HG02763 (cell line): Measurements from ENCODE around the gene CS.
"Not testable (repeated sequence)": the region's sequence is repeated elsewhere in the genome, so short reads cannot be mapped to it uniquely, and the experiment has no call there.

ENCODE experiments used
- ATAC-seq: cut with Tn5 transposase; IDR thresholded peaks from one replicate; pipeline ENCODE4 v1.9.1; 2021; ENCODE audit warnings: mild to moderate bottlenecking, moderate library complexity; ENCODE audit not compliant: unreplicated experiment

Gene CS

DNA sequence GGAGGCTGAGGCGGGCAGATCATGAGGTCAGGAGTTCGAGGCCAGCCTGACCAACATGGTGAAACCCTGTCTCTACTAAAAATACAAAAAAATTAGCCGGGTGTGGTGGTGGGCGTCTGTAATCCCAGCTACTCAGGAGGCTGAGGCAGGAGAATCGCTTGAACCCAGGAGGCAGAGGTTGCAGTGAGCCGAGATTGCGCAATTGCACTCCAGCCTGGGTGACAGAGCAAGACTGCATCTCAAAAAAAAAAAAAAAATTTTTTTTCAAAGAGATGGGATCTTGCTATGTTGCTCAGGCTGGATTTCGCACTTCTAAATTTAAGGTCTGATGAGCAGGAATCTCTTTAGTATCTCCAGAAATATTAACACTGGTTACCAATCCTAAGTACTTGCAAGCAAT lies 21.5 kb upstream of the CS start:
- ATAC-seq: not testable (repeated sequence)

DNA sequence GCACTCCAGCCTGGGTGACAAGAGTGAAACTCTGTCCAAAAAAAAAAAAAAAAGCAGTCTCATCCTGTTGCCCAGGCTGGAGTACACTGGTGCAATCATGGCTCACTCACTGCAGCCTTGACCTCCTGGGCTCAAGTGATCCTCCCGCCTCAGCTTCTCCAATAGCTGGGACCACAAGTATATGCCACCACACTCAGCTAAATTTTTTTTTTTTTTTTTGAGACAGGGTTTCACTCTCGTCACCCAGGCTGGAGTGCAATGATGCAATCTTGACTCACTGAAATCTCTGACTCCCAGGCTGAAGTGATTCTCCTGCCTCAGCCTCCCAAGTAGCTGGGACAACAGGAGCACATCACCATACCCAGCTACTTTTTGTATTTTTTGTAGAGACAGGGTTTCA lies 20.9 kb upstream of the CS start:
- ATAC-seq: no peak

DNA sequence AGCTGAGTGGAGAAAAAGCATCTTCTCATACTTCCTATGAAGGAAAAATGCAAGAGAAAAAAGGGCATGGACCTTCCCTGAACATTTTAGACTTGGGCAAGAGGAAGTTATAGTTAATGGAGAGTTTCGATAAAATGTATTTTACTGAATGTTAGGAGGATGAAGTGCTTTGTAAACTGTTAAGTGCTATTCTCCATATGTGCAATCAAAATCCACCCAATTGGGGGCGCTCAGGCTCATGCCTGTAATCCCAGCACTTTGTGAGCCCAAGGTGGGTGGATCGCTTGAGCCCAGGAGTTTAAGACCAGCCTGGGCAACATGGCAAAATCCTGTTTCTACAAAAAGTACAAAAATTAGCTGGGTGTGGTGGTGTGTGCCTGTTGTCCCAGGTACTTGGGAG lies 17.5 kb upstream of the CS start:
- ATAC-seq: no peak

- peak; percentile 87 for ATAC-seq
Measured at GRCh38 chr12:56315622-56316473, 15.7 kb upstream of the CS start, which contains the start of gene CNPY2. Gene CNPY2, minus strand, starts transcription at chr12:56315988. Its CDS starts 771 bp downstream, at chr12:56315217.

DNA sequence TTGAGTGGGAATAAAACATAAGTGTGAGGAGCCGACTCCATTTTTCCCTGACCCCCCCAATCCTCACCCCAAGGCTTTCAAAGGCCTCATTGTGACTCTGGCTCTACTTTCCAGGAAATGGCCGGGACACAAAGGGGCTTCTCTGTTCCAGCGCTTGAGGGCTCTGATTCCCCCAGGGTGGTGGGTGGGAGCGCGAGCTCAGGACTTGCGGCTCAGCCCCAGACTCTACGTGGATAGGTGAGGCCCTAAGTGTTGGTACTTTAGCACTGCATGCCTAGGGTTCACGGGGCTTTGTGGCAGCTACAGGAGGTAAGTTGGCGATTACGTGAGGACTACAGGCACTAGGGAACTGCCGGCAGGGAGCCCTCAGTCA lies 15.1 kb upstream of the CS start:
- ATAC-seq: no peak

GRCh38 chr12:56311003-56311402 lies 10.9 kb upstream of the CS start:
- ATAC-seq: no peak

DNA sequence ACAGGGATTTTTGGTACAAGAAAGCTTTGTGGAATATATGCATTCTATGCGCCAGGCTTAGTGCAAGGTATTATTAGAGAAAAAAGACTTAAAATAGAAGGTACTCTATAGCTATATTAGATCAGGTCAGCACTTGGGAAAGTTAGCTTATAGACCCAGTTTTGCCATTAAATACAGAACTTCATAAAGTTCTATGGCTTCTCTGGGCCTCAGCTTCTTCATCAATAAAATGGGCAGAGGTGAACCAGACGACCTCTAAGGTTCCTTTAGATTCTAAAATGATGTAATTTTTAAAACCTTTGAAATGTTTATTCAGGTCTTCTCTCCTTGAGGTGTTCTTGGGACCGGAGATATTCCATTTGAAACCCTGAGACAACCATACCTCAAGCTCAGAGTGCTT lies 8.6 kb upstream of the CS start:
- ATAC-seq: no peak

- ATAC-seq: no peak
Measured at GRCh38 chr12:56307221-56307965, 7.3 kb upstream of the CS start.

DNA sequence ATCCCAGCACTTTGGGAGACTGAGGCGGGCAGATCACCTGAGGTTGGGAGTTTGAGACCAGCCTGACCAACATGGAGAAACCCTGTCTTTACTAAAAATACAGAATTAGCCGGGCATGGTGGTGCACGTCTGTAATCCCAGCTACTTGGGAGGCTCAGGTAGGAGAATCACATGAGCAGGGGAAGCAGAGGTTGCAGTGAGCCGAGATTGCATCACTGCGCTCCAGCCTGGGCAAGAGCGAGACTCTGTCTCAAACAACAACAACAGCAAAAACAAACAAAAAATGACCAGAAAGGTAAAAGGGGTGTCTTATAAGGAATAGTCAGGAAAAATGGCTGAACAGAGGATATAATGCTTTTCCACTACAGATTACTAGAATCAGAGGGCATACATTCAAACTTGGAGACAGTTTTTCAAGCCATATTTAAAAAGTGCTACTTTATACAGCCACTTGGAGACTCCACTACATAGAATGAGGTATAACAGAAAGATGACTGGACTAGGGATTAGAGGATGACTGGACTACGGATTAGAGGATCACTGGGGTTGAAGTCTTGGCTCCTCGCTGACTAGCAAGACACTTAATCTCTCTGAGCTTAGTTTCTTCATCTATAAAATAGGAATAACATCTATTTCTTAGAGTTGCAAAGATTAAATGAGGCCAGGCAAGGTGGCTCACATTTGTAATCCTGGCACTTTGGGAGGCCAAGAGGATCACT lies 4.9 kb upstream of the CS start:
- no peak for ATAC-seq

GRCh38 chr12:56304276-56304675 lies 4.1 kb upstream of the CS start:
- no peak for ATAC-seq

- no peak for ATAC-seq
Measured at GRCh38 chr12:56300644-56301464, 724 bp upstream of the CS start.

GRCh38 chr12:56299308-56299852 lies 750 bp downstream of the CS start:
- no peak for ATAC-seq

GRCh38 chr12:56298828-56299227 lies 1.3 kb downstream of the CS start:
- no peak for ATAC-seq

GRCh38 chr12:56297400-56297799 lies 2.7 kb downstream of the CS start:
- ATAC-seq: no peak

DNA sequence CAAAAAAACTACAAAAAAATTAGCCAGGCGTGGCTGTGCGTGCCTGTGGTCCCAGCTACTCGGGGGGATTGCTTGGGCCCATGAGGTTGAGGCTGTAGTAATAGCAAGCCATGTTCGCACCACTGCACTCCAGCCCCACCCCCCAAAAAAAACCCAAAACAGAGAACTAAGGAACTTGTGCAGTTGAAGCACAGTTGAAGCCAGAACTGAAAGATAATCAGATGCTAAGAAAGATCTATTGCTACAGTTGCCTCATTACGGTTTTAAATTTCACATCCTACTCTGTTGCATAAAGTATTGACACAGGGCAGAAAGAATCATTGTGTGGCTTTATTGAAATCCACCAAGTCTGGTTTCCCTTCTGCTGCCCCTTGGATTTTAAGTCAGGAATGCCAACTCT lies 3.8 kb downstream of the CS start:
- ATAC-seq: no peak

- no peak for ATAC-seq
Measured at GRCh38 chr12:56293795-56294194, 6.3 kb downstream of the CS start.

- ATAC-seq: no peak
Measured at GRCh38 chr12:56288705-56289387, 11.3 kb downstream of the CS start.

DNA sequence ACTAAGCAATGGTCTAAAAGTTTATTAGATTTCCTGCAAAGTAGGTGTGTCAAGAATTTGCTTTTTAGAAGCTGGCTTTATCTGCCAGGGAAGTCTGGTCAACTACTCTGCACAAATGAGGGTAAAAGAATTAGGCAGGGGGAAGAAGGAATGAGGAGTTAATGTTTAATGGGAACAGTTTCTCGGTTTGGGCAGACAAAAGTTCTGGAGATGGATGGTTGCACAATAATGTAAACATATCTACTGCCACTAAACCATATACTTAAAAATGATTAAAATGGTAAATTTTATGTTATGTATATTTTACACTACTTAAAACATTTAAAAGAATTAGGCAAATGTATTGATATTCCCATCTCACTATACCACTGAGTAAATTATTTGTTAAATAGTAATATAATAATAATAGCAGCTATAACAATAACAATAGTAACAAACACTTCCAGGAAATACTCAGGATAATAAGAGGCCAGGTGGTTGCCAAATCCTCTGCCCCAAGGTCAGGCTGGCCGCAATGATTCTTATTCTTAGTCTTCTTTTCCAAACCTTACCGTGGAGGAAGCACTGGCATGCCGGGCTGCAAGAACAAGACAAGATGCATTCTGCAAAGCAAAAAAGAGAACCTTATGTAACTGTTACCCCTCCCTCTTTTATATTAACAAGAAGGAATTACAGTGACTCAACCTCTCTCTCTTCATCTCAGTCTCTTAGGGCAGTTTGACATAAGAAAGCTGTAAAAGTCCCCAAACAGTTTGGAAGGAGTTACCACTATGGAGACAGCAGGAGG lies 13.9 kb downstream of the CS start:
- ATAC-seq: no peak

DNA sequence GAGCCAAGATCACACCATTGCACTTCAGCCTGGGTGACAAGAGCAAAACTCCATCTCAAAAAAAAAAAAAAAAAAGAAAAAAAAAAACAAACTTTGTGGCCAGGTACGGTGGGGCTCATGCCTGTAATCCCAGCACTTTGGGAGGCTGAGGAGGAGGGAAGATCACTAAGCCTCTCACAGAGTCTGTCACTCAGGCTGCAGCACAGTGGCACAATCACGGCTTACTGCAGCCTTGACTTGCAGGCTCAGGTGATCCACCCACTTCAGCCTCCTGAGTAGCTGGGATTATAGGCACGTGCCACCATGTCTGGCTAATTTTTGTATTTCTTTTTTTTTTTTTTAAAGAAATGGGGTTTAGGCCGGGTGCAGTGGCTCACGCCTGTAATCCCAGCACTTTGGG lies 15.9 kb downstream of the CS start:
- ATAC-seq: not testable (repeated sequence)
